Stimulated activated CD4-positive, alpha-beta T cell treated with anti-CD3 and anti-CD28 coated beads, TNF-alpha, amount 100 ng/mL, for 48 hours (primary cell): ENCODE measurements around the gene PRR5L.

Experiments
- DNase-seq, 3 donors: peaks; one replicate each; pipeline ENCODE4 v3.0.0-alpha.2; 2020; ENCODE audit warnings: low read depth in 3 of 3

PRR5L gene

DNA sequence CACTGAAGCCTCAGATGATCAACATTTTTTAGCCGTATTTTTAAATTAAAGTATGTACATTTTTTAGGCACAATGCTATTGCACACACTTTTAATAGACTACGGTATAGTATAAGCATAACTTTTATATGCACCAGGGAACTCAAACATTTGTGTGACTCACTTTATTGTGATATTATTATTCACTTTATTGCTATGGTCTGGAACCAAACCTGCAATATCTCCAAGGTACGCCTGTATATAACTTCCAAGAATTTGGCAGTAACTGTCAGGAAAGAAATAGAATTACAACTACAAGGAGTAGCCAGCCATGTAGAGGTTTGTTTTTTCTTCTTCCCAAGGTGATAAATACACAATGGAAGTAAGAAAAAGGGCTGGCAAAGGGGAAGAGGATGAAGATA lies 62.3 kb downstream of the PRR5L start:
- DNase-seq: no peak

DNA sequence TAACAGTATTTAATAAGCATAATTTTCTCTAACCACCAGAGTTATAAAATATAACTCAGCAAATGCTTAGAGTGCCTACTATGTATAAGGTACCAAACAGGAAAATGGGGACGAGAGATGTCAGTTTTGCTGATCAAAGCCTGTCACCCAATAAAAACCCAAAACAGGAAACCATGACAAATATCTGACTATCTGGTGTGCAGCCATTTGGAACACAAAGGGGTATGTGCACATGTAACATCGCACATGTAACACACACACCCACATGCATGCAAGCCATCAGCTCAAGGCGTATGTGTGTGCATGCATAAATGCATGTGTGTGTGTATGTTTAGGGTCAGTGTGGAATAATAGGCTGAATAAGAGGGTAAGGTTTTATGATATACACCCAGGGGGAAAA lies 64.2 kb downstream of the PRR5L start:
- DNase-seq: no peak

DNA sequence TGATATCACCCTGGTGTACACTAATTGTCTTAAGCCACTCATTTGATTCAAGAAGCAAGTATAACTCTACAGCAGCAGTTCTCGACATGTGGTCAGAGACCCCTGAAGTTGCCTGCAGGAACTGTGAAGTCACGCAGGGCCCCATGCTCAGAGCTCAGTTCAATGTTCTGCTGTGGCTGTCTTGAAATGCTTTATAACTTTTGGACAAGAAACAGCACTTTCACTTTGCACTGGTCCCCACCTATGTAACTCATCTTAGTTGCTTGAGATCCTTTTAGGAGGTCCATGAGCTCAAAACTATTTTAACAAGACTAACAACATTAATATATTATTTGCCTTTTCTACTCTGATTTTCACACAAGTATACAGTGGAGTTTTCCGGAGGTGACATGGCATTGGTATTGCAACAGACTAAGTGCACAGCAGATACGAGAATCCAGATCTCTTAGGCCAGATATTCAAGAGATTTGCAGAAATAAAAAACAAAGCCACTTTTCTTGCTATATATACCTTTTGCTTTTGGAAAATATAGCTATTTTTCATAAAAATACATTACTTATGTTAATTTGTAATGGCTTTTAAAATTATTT lies 64.8 kb downstream of the PRR5L start:
- DNase-seq: no peak

DNA sequence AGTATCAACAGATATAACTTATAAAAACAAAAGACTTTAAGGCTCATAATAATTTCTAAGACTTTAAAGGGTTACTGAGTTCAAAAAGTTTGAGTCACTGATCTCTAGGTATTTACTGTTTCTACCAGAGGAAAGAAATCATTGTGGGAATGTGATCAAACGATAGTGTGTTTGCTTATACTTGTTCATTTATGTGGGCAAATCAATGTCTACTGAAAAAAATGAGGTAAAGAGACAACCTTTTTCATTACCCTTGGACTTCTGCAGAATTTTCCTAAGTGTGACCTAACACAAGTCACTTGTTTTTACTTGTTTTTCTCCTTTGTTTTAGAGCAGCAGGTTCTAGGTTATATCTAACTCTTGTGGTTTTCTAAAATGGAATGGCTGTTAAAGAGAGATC lies 65.4 kb downstream of the PRR5L start:
- no peak for DNase-seq

DNA sequence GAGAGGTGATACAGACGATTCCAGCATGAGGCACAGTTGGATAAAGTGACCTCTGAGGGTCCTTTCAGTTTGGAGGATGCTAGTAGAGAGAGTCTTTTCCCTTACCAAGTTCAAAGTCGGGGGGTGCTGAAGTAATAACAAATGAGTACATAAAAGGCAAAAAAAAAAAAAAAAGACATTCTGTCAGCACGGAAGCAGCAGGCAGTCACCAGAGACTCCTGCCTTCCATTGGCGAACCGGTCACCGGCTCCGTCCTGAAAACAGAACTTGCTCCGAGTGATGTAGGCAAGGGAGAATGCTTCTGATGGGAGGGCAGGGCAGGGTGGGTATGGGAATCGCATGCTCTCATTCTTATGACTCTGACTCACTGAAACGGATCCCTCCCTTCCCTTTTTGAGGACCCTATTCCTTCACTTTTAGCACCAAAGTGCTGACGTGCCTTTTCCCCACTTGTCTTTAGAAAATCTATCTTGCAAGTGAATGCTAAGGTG lies 65.9 kb downstream of the PRR5L start:
- DNase-seq: no peak

DNA sequence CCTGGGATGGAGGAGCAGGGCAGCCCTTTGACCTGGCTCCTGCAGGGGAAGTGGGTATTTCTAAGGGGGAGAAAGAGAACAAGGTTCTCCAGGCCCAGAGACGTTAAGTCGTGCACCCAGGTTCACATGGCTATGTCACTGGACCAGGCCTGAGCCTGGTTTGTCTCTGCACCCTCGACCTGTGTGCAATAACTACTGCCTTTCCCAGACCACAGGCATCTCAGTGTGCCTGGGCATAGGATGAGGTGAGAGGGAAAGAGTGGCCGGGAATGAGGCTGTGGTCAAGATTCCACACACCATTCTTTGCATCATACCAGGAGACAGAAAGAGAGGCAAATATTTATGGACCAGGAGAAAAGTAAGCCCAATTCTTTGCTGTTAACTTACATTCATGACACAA lies 66.8 kb downstream of the PRR5L start:
- no peak for DNase-seq

DNA sequence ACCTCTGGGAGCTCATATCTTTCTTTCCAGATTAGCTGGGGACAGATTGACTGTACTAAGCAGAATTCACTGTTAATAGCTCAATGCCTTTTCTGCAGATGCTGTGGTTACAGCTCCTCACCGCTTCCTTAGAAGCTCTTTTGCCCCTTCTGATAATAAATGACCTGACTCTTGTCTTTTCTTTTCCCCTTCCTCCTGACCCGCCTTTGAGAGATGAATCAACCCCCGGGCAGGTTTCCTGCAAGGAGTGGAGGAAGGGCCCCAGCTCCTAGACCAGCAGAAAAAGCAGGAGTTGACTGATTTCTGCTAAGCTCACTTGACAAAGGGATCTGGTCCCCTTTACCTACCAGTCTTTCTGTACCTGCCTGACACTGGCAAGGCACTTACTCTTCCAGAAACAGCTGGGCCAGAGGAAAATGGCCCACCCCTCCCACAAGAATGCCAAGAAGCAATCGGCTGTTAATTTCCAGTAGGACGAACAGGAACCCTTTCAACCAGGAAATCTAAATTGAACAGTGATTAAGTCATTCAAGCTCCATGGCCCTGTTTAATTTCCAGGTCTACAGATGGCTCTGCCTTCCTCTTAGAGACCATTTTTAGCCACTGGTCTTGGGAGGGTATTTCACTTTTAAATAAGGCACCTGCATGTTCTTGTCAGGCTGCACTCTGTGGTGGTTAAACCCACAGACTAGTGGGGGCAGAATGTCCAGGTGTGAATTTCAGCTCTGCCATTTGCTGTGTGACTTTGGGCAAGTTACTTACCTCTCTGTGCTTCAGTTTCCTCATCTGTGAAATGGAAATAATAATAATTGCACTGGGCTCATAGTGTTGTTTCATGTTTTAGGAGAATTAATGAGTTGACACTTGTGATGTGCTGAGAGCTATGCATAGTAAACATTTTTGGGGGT lies 67.5 kb downstream of the PRR5L start:
- DNase-seq: no peak

DNA sequence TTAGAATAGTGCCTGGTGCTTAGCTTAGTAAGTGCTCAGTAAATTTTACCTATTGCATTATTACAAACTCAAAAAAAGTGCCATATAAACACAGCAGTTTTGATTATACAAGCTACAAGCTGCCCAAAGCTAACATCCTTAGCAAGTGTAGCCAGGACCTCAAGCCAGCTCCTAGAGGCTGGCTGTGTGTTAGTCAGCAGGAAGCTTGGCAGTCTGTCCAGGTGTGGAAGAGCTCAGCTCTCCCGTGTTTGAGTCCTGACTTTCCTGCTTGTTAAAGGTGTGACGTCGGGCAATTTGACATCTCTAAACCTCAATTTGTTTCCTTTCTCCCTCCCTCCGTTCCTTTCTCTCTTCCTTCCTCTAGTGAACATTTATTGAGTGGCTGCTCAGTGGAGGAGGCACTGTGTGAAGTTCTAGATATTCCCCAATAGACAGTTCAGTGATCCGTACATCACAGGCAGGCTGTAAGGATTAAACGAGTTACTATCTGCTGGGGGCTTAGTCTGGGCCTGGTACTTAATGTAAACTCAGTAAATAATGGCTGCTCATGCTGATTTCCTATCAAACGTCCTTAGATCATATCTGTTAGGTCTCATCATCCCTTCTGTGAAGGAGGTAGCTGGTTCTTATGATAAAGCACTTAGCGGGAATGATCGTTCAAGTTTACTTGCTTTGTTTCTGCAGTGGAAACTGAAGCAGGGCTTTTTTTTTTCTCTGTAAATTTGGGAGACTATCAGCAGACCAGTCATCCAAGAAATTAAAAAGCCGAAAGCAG lies 68.7 kb downstream of the PRR5L start:
- DNase-seq: no peak

DNA sequence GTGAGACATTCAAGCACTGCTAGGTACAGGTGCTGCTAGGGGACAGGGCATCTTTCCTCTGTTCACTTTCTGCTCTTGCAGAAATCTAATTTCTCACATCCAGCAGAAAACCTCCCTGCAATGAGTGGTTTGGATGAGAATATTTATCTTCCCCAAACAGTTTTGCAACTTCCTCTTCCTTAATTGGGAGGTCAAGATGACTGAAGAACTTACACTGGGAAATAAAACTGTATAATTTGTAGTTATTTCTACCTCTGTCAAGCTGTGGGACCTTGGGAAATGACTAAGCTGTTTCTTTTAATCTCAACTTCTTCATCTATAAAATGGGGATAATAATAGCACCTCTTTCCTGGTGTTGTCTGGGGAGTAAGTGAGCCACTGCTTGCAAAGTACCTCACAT lies 69.8 kb downstream of the PRR5L start:
- DNase-seq: no peak

DNA sequence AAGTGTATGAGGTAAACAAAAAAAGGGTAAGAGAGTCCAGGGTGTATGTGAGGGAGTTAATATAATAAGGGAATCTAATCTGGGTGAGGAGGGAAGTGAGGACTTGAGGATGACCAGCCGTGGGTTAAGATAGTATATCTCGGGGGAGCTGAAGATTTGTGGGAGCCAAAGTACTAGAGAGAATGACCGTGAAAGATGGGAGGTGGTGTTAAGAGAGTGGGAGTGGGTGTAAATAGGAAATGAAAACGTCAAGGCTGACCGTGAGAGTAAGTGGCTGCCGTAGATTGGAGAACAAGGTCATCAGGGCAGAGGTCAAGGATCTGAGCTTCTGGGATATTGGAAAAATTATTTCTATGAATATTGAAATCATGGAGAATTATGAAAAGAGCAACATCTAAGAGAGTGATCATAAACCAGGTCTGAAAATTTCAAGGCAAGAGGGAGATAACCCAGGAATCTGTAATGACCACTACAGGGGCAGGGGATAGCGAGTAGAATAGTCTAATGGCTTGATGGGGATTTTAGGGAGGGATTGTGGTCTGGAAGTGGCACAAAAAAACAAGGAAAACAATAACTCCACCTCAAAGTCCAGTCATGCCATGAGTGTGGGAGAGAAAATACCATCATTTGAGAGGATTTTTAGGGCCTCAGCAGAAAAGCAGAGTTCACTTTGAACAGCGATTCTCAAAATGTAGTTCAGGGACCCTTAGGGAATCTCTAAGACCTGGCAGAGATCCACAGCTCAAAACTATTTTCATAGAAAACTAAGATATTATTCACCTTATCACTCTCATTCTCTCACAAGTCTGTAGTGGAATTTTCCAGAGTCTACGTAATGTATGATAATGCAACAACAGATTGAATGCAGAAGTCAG lies 72.0 kb downstream of the PRR5L start:
- DNase-seq: no peak

DNA sequence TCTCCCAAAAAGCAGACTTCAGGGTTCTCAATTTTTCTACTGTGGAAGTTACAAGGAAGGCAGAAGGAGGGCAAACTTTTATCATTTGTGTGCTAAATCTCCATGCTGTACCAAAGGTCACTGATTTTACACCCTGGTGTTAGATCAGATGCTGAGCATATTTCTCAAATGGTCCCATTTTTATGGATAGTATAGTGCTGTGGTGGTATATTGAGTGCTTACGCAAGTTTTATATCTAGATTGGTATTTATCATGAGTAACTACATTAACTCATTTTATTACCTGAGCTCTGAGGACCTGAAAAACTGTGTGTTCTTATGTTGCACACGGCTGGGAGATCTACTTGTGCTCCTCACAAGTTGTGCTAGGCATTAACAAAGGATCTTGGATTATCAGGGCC lies 75.1 kb downstream of the PRR5L start:
- DNase-seq: no peak

DNA sequence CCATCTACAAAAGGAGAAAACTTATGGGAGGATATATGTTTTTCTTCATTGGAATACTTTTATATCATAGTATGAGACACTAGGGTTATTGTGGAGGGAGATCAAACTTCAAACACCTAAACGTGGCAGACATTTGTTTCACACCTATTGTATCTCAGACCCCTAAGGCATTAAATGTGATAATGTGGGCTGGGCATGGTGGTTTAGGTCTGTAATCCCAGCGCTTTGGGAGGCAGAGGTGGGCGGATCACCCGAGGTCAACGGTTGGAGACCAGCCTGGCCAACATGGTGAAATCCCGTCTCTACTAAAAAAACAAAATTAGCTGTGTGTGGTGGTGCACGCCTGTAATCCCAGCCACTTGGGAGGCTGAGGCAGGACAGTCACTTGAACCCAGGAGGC lies 75.5 kb downstream of the PRR5L start:
- no peak for DNase-seq

DNA sequence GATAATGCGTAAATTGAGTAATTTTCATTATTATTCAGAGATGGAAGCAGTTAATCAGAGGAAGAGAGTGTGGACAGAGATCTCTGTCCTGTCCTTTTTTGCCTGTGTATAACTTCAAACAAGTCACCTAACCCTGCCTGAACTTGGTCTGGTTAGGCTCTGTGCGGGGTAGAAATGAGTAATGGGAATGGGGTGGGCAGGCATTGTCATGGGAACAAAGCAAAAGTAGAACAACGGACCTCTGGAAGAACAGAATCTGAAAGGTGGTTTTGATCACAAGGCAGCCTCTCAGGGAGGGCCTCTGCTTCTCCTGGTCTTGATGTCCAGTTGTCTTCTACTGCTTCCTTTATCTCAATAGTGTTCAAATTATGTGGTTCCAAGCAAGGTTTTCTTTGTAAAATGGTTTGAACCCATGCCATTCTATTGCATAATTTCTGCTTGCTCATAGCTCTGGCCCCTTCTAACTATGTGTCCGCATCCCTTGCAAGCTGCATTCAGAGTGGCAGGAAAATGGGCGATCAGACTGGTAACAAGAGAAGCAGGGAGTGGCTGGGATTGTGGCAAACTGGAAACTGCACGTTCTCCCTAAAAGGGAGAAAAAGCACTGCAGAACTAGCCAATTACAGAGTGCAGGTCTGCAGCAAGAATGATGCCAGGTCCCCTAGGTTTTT lies 76.1 kb downstream of the PRR5L start:
- no peak for DNase-seq

DNA sequence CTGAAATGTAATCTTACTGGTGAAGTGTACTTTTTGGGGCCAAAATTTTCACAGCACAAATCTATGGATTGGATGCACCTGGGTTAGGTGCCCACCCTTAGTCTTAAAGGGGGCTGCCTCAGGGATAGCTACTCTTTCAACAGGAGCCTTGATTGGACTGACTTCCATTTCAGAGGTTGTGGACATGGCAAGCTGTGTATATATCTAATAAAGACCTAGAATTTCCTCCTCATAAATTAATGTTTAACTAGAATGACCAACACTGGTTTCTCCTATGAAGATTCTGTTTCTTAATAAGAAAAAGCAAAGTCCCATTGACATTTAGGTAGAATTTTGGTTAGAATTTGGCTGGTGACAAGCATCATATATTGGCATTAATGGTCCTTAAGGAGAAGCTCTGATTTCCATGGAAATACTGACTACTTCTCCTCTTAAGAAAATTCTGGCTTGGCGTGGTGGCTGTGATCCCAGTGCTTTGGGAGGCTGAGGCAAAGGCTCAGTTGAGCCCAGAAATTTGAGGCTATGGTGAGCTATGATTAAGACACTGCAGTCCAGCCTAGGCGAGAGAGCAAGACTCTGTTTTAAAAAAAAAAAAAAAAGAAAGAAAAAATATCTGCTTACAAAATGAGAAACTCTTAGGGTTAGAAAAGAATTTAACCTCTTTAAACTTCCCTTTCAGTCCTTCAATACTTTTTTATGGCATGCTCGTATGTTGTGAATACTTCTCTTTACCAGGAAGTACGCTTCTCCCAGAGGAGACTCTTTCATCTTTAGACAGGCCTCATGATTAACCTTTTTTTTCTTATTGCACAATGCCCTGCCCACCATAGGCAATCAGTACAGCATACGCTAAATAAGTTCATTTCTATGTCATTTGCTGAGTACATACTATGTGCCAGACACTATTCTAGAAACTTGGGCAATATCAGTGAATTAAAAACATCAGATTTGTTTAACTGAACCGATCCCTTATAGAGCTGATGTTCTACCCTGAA lies 77.2 kb downstream of the PRR5L start:
- DNase-seq: no peak

DNA sequence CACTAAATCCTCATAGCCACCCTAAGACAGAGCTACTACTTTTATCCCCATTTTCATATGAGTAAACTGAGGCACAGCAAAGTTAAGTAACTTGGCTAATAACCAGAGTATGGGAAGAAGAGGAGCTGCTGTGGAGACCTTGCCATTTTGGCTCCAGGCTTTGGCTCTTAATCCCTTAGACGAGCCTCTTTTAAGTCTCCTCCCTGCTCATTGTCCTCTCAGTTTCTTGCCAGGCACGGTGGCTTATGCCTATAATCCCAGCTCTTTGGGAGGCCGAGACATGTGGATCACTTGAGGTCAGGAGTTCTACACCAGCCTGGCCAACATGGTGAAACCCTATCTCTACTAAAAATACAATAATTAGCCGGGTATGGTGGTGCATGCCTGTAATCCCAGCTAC lies 78.6 kb downstream of the PRR5L start:
- no peak for DNase-seq

DNA sequence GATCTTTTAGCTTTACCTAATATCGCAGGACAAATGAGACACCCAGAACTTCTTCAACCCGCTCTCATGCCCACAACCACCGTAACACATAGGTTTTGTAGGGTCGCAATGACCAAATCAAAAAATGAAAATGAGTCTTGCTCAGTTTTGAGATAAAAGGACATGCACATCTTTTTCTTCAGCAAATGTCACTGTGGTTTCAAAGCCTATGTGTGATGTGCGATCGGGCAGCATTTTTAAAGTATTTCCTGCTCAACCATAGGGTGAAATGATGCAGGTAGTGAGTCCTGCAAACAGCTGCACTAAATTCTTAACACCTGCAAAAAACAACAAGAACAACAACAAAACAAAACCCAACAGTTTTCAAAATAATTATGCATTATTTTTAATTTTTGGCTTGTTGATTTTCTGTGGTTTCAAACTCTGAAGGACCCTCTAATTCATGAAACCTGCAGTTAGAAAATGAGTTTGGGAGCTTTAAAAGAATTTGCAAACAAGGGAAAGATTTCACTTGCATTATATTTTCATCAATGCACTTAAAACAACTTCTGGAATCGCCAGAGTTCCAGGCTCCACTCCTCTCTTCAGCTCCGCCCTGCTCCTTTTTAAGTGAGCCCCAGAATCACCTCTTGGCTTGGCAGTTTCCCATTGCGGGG lies 79.4 kb downstream of the PRR5L start:
- DNase-seq: no peak

DNA sequence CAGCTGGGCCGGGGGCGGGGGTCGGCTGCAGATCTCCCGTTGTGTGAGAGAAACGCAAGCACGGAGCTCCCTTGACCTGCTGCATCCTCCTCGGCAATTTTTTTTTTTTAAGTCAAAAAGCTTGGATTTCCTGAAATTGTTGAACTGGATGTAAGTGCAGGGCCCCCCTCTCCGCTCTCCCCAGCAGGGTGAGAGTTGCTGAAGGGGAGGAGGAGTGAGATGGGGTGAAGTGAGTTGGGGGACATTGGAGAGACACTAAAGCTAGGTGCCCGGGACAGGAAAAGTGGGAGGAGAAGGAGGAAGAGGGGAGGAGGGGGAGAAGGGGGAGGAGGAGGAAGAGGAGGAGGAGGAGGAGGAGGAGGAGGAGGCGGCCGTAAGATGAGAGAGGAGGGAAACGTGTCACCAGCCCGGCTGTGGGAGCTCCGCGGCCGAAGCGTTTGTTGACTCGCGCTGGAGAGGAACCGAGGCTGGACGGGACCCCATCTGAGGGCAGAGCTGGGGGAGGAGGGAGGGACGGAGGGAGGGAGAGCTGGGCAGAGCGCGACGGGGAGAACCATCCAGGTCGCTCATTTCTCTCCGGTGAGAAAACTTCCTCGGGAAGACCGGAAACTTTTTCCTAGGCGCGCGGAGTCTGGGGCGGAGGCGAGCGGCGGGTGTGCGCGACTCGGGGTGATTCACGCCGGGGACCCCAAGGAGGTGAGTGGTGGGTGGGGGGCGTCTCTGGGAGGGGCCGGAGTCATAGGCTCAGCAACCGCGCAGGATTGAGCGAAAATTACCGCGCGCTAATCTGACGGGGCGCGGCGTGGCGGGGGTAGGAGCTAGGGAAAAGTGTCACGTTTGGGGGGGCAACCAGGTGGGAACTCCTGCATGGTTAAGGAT lies 80.2 kb downstream of the PRR5L start:
- DNase-seq: no peak
